Suprapubic skin (tissue), 4 donors: ENCODE results near the gene ACRV1.

Source experiments
- POLR2A ChIP-seq, 2 donors: fragments of 450-650 bp; IDR thresholded peaks; one replicate each; pipeline ENCODE4 v1.6.1; 2017; ENCODE audit warnings: antibody characterized with exemption in 2 of 2, mild to moderate bottlenecking in 2 of 2, moderate library complexity in 2 of 2
- POLR2AphosphoS5 ChIP-seq, 3 donors: sonication (generic); formaldehyde crosslinking; IDR thresholded peaks; one replicate each; pipeline ENCODE4 v1.6.1; 2017; ENCODE audit warnings: antibody characterized with exemption in 3 of 3
- TF ChIP-seq, protein P1 (sequence below), 2 donors: fragments of 200-600 bp in 1 of 2; fragments of 450-650 bp in 1 of 2; sonication (generic) in 1 of 2; IDR thresholded peaks; one replicate each; pipeline ENCODE4 v1.5.1; 2016 to 2019; ENCODE audit warnings: antibody characterized with exemption in 2 of 2, mild to moderate bottlenecking in 1 of 2, moderate library complexity in 1 of 2

DNA sequence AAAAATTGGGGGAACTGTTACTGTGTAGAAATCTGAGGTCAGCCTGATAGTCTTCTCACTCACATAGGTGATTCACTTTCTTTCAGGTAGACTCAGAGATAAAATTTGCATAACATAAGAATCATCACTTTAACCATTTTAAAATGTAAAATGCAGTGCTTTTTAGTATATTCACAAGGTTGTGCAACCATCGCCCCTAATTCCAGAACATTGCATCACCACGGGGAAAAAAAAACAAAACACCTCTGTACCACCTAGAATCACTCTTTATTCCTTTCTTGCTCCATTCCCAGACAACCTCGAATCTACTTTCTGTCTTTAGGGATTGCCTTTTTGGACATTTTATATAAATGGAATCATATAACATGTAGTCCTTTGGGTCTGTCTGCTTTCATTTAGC is 34.8 kb downstream of the ACRV1 start:
- TF ChIP-seq POLR2AphosphoS5 (IDR thresholded peaks at IDR 0.05) (no peak), POLR2A (IDR thresholded peaks at IDR 0.05) (no peak)
- TF ChIP-seq, protein P1, sequence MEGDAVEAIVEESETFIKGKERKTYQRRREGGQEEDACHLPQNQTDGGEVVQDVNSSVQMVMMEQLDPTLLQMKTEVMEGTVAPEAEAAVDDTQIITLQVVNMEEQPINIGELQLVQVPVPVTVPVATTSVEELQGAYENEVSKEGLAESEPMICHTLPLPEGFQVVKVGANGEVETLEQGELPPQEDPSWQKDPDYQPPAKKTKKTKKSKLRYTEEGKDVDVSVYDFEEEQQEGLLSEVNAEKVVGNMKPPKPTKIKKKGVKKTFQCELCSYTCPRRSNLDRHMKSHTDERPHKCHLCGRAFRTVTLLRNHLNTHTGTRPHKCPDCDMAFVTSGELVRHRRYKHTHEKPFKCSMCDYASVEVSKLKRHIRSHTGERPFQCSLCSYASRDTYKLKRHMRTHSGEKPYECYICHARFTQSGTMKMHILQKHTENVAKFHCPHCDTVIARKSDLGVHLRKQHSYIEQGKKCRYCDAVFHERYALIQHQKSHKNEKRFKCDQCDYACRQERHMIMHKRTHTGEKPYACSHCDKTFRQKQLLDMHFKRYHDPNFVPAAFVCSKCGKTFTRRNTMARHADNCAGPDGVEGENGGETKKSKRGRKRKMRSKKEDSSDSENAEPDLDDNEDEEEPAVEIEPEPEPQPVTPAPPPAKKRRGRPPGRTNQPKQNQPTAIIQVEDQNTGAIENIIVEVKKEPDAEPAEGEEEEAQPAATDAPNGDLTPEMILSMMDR (IDR thresholded peaks at IDR 0.05), result no peak
